Mesendoderm (in vitro differentiated cells): ENCODE measurements around the gene ZBTB7C.

ENCODE experiments used
- DNase-seq: peaks from one replicate; pipeline ENCODE4 v3.0.0; 2013
- H2AK5ac ChIP-seq: 2 replicates; pipeline ENCODE4 v1.6.1; 2013; ENCODE audit warnings: low read length, inconsistent platforms
- H2BK120ac ChIP-seq: 2 replicates; pipeline ENCODE4 v1.6.1; 2013; ENCODE audit warnings: low read depth, mild to moderate bottlenecking, low read length, moderate library complexity, mixed read lengths
- H2BK15ac ChIP-seq: replicated peaks from 2 replicates; pipeline ENCODE4 v1.6.1; 2013; ENCODE audit warnings: low read depth, mild to moderate bottlenecking, moderate library complexity
- H2BK5ac ChIP-seq: 2 replicates; pipeline ENCODE4 v1.6.1; 2013; ENCODE audit warnings: low read length, inconsistent platforms
- H3K18ac ChIP-seq: 2 replicates; pipeline ENCODE4 v1.6.1; 2013; ENCODE audit warnings: mild to moderate bottlenecking, low read length, mixed read lengths
- H3K23ac ChIP-seq: one replicate; pipeline ENCODE4 v1.6.1; 2013; ENCODE audit warnings: low read length
- H3K27ac ChIP-seq: 2 replicates; pipeline ENCODE4 v1.5.1; 2013; ENCODE audit warnings: low read depth, mild to moderate bottlenecking, inconsistent platforms, low read length, moderate library complexity
- H3K27me3 ChIP-seq: 2 replicates; pipeline ENCODE4 v1.6.1; 2013; ENCODE audit warnings: low read length, control low read depth, mild to moderate bottlenecking, inconsistent platforms; ENCODE audit not compliant: insufficient read depth, poor library complexity
- H3K36me3 ChIP-seq: 2 replicates; pipeline ENCODE4 v1.6.1; 2013; ENCODE audit warnings: low read length, inconsistent platforms; ENCODE audit not compliant: control insufficient read depth, insufficient read depth
- H3K4ac ChIP-seq: one replicate; pipeline ENCODE4 v1.6.1; 2013; ENCODE audit warnings: low read depth, mild to moderate bottlenecking, low read length, moderate library complexity
- H3K4me1 ChIP-seq: 2 replicates; pipeline ENCODE4 v1.6.1; 2013; ENCODE audit warnings: low read depth, low read length, inconsistent platforms; ENCODE audit not compliant: control insufficient read depth
- H3K4me2 ChIP-seq: 2 replicates; pipeline ENCODE4 v1.6.1; 2013; ENCODE audit warnings: low read length
- H3K4me3 ChIP-seq: 2 replicates; pipeline ENCODE4 v1.5.1; 2013; ENCODE audit warnings: mild to moderate bottlenecking, low read length
- H3K56ac ChIP-seq: one replicate; pipeline ENCODE4 v1.6.1; 2013; ENCODE audit warnings: low read length
- H3K79me1 ChIP-seq: 2 replicates; pipeline ENCODE4 v1.6.1; 2013; ENCODE audit warnings: low read length, inconsistent platforms
- H3K79me2 ChIP-seq: 2 replicates; pipeline ENCODE4 v1.6.1; 2013; ENCODE audit warnings: mild to moderate bottlenecking, low read length; ENCODE audit not compliant: control insufficient read depth, insufficient read depth
- H3K9ac ChIP-seq: 2 replicates; pipeline ENCODE4 v1.6.1; 2013; ENCODE audit warnings: low read length, inconsistent platforms
- H4K5ac ChIP-seq: one replicate; pipeline ENCODE4 v1.6.1; 2013; ENCODE audit warnings: low read length
- H4K8ac ChIP-seq: one replicate; pipeline ENCODE4 v1.6.1; 2013; ENCODE audit warnings: low read depth, mild to moderate bottlenecking, control low read depth, low read length, moderate library complexity
- WGBS: extraction: QIAGEN DNeasy Blood & Tissue Kit; methylation state at CpG from one replicate; pipeline ENCODE4 v1.1.7; 2013; ENCODE audit warnings: low lambda C conversion rate, missing lambda C conversion rate; ENCODE audit not compliant: insufficient coverage; ENCODE audit errors: extremely low coverage; 5-methylcytosine and 5-hydroxymethylcytosine counted together

ZBTB7C gene

DNA sequence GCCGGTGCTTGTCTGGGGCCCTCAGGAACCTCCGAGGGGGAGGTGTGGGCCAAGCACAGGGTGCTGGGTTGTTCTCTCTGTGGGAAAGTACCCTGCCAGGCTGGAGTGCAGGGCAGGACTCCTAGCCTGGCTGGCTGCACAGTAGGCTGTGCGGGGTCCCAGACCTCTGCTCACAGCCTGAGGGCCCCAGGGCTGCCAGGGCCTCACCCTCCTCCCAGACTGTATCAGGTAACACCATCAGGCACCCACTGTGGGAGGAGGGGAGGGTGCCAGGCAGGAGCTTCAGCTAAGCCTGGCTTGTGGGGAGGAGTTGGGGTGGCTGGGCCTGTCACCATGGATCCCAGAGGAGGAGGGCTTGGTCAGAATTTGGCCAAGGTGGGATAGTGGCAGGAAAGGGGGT is 266.8 kb downstream of the ZBTB7C start:
- Histone ChIP-seq H3K4ac (no peak overlapping the region), H3K23ac (no peak overlapping the region), H2BK120ac (no peak overlapping the region), H2BK5ac (no peak overlapping the region), H3K4me1 (no peaks in the 10 kb centered on the region), H3K79me1 (no peaks in the 10 kb centered on the region), H3K18ac (no peak overlapping the region), H3K27me3 (peaks cover 3% of the 10 kb centered on the region), H3K27ac (no peak overlapping the region), H2AK5ac (no peak overlapping the region), H3K79me2 (no peaks in the 10 kb centered on the region), H3K4me2 (no peak overlapping the region), H3K36me3 (no peaks in the 10 kb centered on the region), H4K5ac (no peak overlapping the region), H2BK15ac (no peak overlapping the region), H3K4me3 (no peak overlapping the region), H3K9ac (no peak overlapping the region), H3K56ac (no peak overlapping the region), H4K8ac (no peak overlapping the region)
- no peak for DNase-seq
- WGBS = no CpG with 5 or more reads among the region's 3 CpGs

DNA sequence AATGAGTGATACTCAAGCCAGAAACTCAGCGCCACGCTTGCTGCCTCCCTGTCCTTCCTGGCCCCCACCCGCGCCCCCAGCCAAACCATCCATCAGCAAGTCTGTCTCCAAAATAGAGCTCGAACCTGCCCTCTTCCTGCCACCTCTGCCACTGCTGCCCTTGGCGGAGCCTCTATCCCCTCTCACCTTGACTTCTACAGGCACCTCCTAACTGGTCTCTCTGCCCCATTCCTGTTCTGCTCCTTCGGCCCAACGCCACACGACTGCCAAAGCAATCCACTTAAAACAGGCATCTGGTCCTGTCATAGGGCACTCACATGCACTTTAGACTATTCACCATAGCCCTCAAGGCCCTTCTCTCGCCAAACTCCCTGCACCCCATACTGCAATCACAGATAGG is 268.5 kb downstream of the ZBTB7C start:
- no CpG with 5 or more reads among the region's 10 CpGs for WGBS
- no peaks in the 10 kb centered on the region for H3K79me2 ChIP-seq
- DNase-seq = no peak

DNA sequence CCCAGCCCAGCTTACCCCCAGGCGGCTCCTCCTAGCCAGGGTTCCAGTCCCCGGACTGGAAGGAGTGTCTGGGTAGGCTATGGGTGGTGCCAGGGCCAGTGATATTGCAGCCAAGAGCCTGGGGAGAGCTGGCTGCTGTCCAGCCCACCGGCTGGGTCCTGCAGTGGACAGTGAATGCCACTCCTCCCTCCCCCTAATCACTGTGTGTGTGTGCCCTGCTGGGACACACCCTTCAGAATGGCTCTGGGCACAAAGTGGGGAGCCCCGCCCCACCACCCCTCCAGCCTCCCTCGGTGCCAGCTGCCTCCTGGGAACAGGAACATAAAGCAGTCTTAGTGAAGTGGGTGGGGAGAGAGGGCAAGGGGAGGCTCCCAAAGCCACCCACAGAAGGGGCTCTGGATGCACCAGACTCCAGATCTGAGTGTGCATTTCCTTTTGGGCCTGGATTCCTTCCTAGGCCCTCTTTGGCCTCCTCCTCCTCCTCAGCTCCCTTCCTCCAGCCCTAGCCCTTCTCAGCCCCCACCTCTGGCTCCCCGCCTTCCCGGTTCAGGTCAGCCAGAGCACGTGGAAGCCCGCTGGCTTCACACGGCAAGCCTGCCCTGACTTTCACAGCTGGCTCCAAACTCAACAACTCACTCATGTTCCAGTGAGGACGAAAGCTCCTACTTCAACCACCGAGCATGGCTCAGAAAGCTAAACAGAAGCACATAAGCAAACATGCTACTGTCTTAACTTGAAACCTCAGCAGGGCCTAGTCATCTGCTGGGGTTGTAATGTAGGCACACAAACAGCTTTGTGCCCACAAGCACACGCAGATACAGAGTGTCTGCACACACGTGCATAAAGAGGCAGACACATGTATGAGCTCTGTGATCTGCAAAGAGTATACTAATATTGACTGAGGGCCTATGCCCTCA is 269.5 kb downstream of the ZBTB7C start:
- Histone ChIP-seq H2AK5ac (no peak overlapping the region), H4K5ac (no peak overlapping the region), H3K27ac (no peak overlapping the region), H3K79me2 (no peaks in the 10 kb centered on the region), H3K18ac (no peak overlapping the region), H3K4me3 (no peak overlapping the region), H4K8ac (no peak overlapping the region), H3K4me1 (no peaks in the 10 kb centered on the region), H3K56ac (no peak overlapping the region), H2BK15ac (no peak overlapping the region), H3K4ac (no peak overlapping the region), H3K36me3 (no peaks in the 10 kb centered on the region), H3K4me2 (no peak overlapping the region), H3K79me1 (no peaks in the 10 kb centered on the region), H2BK5ac (no peak overlapping the region), H2BK120ac (no peak overlapping the region), H3K27me3 (peaks cover 21% of the 10 kb centered on the region), H3K9ac (no peak overlapping the region), H3K23ac (no peak overlapping the region)
- DNase-seq = no peak
- WGBS = no CpG with 5 or more reads among the region's 14 CpGs

More for the DNA sequence above, 268.5 kb downstream of the ZBTB7C start:
- no peak overlapping the region for H3K4ac ChIP-seq
- H2AK5ac ChIP-seq = no peak overlapping the region
- no peaks in the 10 kb centered on the region for H3K4me1 ChIP-seq
- no peak overlapping the region for H3K9ac ChIP-seq
- H2BK120ac ChIP-seq = no peak overlapping the region
- no peaks in the 10 kb centered on the region for H3K36me3 ChIP-seq
- no peak overlapping the region for H4K5ac ChIP-seq
- H3K4me3 ChIP-seq = no peak overlapping the region
- no peak overlapping the region for H3K56ac ChIP-seq
- H3K4me2 ChIP-seq = no peak overlapping the region
- H3K27me3 ChIP-seq = peaks cover 15% of the 10 kb centered on the region
- no peak overlapping the region for H3K23ac ChIP-seq
- H2BK15ac ChIP-seq = no peak overlapping the region
- no peak overlapping the region for H2BK5ac ChIP-seq
- H3K79me1 ChIP-seq = no peaks in the 10 kb centered on the region
- H3K18ac ChIP-seq = no peak overlapping the region
- no peak overlapping the region for H3K27ac ChIP-seq
- H4K8ac ChIP-seq = no peak overlapping the region

DNA sequence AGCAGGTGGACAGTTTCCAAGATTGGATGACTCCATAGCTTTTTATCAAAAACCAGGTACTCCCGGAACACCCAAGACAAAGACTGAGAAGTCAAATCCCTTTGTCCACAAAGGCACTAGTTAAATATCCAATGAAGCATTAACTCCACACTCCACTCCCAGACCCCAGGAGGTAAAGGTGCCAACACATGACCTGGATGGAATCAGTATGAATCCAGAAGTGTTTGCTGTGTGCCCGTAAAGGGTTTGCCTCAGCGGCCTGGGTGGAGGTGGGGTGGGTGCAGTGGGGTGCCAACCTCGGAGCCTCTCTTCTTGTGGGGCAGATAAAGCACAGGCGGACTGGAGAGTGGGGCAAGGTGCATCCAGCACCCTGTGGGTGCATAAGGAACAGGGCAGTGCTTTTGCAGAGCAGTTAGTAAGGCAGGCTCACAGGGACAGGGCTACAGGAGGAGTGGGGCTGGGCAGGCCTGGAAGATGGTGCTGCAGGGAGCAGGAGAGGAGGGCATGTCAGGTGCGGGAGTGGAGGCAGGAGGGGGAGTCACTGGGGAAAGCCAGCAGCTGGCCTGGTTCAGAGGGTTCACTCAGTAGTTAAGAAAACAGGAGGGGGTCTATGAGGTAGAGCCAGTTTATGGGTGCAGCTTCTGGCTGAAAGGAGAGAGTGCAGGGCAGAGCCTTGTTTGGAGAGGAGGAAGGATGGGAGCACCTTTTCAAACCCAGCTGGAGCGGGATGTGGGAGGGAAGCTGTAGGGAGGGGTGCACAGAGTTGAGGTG is 270.3 kb downstream of the ZBTB7C start:
- no peaks in the 10 kb centered on the region for H3K79me2 ChIP-seq
- no peak overlapping the region for H3K56ac ChIP-seq
- H4K8ac ChIP-seq = no peak overlapping the region
- H2BK15ac ChIP-seq = no peak overlapping the region
- no peak overlapping the region for H3K9ac ChIP-seq
- DNase-seq = no peak
- H3K27me3 ChIP-seq = peaks cover 21% of the 10 kb centered on the region
- no peaks in the 10 kb centered on the region for H3K79me1 ChIP-seq
- H3K4me2 ChIP-seq = no peak overlapping the region
- H4K5ac ChIP-seq = no peak overlapping the region
- H2BK5ac ChIP-seq = no peak overlapping the region
- H3K36me3 ChIP-seq = no peaks in the 10 kb centered on the region
- H3K4ac ChIP-seq = no peak overlapping the region
- H3K27ac ChIP-seq = no peak overlapping the region
- no peak overlapping the region for H2AK5ac ChIP-seq
- no peak overlapping the region for H2BK120ac ChIP-seq
- no peak overlapping the region for H3K4me3 ChIP-seq
- no peak overlapping the region for H3K23ac ChIP-seq
- H3K18ac ChIP-seq = no peak overlapping the region
- no CpG with 5 or more reads among the region's 7 CpGs for WGBS
- H3K4me1 ChIP-seq = no peaks in the 10 kb centered on the region

DNA sequence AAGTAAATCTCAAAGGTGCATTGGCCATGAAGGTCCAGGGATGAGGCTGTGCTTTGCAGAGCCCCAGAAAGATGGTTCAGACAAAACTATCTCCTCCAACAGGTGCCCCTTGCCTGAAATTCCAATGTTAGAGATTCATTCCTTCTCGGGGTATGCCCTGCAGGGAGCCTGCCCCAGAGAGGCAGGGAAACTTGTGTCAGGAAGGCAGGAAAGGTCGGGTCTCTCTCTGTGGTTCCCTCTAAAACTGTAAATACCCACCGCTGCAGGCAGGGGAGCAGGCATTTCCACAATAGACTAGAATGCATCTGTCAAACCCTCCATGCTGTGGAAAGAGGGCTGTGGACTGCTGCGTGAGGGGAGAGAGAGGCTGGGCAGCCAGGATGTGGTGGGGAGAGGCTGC is 271.0 kb downstream of the ZBTB7C start:
- Histone ChIP-seq H3K9ac (no peak overlapping the region), H3K27me3 (peaks cover 21% of the 10 kb centered on the region), H2AK5ac (no peak overlapping the region), H3K4ac (no peak overlapping the region), H2BK15ac (no peak overlapping the region), H3K4me2 (no peak overlapping the region), H3K27ac (no peak overlapping the region), H2BK5ac (no peak overlapping the region), H3K4me3 (no peak overlapping the region), H3K23ac (no peak overlapping the region), H3K36me3 (no peaks in the 10 kb centered on the region), H4K5ac (no peak overlapping the region), H2BK120ac (no peak overlapping the region), H3K18ac (no peak overlapping the region), H3K56ac (no peak overlapping the region), H4K8ac (no peak overlapping the region), H3K79me1 (no peaks in the 10 kb centered on the region), H3K79me2 (no peaks in the 10 kb centered on the region), H3K4me1 (no peaks in the 10 kb centered on the region)
- no CpG with 5 or more reads among the region's 4 CpGs for WGBS
- no peak for DNase-seq
